ENCODE measurements around the gene PRKCH.

- TF ChIP-seq EZH2phosphoT487 (IDR thresholded peaks at IDR 0.05; ENCODE audit: borderline replicate concordance, low read depth, low read length): no peak
- TF ChIP-seq, protein P1, sequence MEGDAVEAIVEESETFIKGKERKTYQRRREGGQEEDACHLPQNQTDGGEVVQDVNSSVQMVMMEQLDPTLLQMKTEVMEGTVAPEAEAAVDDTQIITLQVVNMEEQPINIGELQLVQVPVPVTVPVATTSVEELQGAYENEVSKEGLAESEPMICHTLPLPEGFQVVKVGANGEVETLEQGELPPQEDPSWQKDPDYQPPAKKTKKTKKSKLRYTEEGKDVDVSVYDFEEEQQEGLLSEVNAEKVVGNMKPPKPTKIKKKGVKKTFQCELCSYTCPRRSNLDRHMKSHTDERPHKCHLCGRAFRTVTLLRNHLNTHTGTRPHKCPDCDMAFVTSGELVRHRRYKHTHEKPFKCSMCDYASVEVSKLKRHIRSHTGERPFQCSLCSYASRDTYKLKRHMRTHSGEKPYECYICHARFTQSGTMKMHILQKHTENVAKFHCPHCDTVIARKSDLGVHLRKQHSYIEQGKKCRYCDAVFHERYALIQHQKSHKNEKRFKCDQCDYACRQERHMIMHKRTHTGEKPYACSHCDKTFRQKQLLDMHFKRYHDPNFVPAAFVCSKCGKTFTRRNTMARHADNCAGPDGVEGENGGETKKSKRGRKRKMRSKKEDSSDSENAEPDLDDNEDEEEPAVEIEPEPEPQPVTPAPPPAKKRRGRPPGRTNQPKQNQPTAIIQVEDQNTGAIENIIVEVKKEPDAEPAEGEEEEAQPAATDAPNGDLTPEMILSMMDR (conservative IDR thresholded peaks at IDR 0.05; ENCODE audit: low read length): no peak
These were observed 170.6 kb downstream of the PRKCH start for GRCh38 chr14:61491876-61492434.
